Hematopoietic multipotent progenitor cell treated with erythropoietin and hydrocortisone succinate and interleukin-3 and kit ligand, for 17 days (in vitro differentiated cells): ENCODE measurements around the gene ATXN1.

Source experiments
- DNase-seq: peaks from one replicate; pipeline ENCODE4 v3.0.0-alpha.2; 2015; ENCODE audit warnings: low spot score

The ATXN1 gene

DNA sequence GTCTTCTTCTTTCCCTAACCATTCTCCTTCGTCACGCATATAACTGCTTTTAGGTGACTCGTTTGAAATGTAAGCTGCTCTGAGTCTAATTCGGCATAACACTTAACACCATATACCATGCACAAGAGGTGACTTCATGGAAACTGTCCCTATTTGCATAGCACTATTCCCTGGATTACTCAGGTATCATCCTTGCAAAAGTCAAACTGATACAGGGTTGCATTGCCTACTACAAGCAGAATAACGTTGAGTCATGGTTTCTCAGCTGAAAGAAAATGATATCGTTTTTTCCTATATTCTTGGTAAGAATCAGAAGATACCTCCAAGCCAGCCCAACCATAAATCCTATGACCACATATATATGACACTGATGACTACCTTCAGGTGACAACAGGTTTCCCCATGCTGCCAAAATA is 227.5 kb downstream of the ATXN1 start:
- DNase-seq = no peak

GRCh38 chr6:16533210-16533609 is 228.1 kb downstream of the ATXN1 start:
- DNase-seq = no peak

- no peak for DNase-seq
Measured at GRCh38 chr6:16527691-16528090, 233.6 kb downstream of the ATXN1 start.

GRCh38 chr6:16524380-16524707 is 236.9 kb downstream of the ATXN1 start:
- DNase-seq = no peak

DNA sequence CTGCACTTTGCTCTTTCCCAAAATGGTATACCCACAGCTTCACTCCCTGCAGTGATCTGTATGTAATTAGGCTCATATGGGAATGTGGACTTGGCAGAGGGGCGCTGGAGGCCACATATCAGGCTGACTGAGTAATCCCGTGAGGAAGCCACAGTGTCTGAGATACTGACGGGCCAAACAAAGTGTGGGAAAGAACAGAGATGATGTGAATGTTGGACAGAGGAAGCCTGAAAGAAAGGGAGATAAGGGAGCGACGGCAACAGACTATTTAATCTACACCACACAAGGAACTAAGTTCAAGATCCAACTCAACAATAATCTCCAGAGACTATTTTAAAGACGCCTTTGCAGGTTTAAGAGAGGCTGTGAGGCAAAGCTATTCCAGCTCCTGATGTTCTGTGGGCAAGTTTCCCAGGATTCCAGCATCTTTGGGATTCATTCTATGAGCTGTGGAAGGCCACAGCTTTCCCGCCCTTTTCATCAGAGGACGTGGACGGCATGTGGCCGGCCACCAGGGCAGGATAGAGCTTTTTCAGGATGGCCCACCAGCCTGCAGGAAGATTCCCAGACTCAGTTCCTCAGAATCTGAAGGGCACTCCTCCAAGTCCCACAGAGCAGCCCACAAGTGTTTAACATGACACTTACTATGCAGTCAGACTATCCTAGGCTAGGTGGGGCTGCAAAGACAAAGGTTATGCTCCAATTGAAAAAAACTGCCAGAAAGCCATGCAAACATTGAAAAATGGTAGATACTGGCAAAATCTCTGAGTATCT is 237.5 kb downstream of the ATXN1 start:
- no peak for DNase-seq

DNA sequence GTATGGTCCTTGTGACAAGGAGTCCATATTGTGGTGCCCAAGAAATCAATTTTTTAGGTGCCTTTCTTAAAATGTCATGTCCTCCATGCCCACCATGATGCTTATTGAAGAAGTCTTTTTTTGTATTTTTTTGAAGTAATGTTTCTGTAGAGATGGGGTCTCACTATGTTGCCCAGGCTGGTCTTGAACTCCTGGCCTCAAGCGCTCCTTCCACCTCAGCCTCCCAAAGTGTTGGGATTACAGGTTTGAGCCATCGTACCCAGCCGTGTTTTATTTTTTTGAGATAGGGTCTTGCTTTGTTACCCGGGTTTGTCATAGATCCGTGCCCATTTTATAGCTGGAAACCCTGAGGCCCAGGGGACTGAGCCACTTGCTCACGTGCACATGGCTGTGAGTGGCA is 238.3 kb downstream of the ATXN1 start:
- no peak for DNase-seq

GRCh38 chr6:16521528-16521927 is 239.7 kb downstream of the ATXN1 start:
- no peak for DNase-seq

GRCh38 chr6:16519265-16520242 is 241.7 kb downstream of the ATXN1 start:
- DNase-seq = no peak

DNA sequence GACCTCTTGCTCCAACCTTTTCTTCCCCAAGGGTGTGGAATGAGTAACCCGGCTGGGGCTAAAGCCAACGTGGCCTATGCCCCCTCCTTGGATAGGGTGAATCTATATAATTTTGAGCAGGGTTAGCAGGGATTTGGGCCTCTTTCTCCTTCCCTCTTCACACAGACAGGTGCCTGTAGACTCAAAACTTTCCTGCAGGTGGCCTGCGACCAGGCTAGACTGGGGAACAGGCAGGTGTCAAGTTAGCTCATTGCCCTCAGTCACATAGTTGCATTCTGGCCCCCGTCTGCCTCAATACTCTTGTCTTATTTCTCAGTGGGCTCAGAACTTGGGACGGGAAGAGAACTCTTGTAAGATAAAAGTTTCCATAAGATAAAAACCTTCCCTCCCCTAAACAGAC is 243.0 kb downstream of the ATXN1 start:
- no peak for DNase-seq

GRCh38 chr6:16514249-16514648 is 247.0 kb downstream of the ATXN1 start:
- no peak for DNase-seq

- no peak for DNase-seq
Measured at GRCh38 chr6:16512544-16513290, 248.5 kb downstream of the ATXN1 start.

GRCh38 chr6:16511723-16512489 is 249.4 kb downstream of the ATXN1 start:
- DNase-seq = no peak

DNA sequence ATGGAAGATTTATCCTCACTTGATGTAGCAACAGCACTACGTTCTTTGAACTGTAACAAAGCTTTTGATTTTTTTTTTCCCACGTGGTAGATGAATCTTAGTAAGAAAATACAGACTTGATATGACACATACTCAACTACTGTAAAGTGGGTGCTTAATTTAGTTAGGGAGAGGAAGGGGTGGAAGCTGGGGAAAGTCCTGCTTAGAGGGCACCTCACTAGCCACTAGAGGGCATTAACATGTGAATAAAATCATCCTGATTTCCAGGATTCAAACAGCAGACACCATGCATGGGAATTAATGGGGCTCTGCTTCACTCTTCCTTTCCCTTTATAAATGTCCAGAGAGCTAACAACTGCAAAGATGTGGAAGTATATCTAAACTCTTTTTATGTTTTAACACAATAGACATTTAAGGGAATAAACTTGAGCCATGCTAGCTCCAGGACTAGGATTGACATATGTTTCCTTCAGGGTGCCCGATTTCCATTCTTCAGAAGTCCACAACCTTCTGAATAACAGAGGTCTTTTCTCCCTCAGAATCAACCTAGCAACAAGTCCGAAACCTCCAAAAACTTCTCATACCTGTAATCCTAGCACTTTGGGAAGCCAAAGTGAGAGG is 250.1 kb downstream of the ATXN1 start:
- DNase-seq = no peak

DNA sequence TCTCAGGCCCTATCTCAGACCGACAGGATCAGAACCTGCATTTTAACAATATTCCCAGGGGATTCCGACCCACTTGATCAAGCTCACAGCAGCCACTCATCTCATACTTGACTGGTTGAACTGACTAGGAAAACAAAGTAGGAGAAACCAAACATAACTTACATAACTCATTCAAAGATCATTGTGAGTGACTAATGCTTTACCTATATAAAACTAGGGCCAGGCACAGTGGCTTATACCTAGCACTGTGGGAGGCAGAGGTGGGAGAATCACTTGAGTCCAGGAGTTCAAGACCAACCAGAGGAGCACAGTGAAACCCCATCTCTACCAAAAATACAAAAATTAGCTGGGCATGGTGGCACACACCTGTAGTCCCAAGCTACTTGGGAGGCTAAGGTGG is 251.0 kb downstream of the ATXN1 start:
- no peak for DNase-seq

GRCh38 chr6:16508959-16509358 is 252.3 kb downstream of the ATXN1 start:
- DNase-seq = no peak

GRCh38 chr6:16505711-16506357 is 255.4 kb downstream of the ATXN1 start:
- no peak for DNase-seq

- no peak for DNase-seq
Measured at GRCh38 chr6:16504609-16505008, 256.7 kb downstream of the ATXN1 start.

GRCh38 chr6:16503970-16504415 is 257.3 kb downstream of the ATXN1 start:
- no peak for DNase-seq

DNA sequence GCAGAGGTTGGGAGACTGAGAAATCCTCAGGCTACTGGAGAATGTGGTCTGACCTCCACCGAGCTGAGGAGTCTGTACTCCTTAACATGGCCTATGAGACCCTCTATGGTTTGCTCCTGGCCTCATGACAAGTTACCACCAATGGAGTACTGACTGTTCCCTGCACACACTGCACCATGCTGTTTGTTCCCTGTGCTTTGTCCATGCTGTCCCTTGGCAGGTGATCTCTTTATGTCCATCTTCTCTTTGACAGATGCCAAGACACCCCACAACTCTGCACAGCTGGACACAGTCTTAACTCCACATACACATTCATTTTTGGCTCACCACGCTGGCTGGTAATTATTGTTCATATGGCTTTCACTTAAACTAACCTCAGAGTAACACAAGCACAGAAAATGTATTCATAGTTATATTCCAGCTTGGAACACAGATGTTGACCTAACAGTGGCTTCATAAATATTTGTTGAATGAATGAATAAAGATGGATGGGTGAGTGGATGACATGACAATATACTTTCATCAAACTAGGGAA is 258.0 kb downstream of the ATXN1 start:
- no peak for DNase-seq

DNA sequence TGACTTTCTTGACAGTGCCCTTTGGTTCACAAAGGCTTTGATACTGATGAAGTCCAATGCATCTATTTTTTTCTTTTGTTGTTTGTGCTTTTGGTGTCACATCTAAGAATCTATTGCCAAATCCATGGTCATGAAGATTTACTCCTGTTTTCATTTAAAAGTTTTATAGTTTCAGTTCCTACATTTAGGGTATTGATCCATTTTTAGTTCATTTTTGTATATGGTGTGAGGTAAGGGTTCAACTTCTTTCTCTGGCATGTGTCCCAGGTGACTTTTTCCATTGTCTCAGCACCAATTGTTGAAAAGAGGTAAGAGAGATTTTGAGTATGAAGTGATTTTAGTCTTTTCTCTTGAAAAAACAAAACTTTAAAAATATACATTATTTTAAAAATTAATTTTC is 262.3 kb downstream of the ATXN1 start:
- DNase-seq = no peak
